GM18909 (cell line): ENCODE data around the gene BACH2.
"Not testable (repeated sequence)": the region's sequence is repeated elsewhere in the genome, so short reads cannot be mapped to it uniquely, and the experiment has no call there.

Experiments used
- ATAC-seq: cut with Tn5 transposase; IDR thresholded peaks from one replicate; pipeline ENCODE4 v1.9.1; 2021; ENCODE audit warnings: mild to moderate bottlenecking; ENCODE audit not compliant: unreplicated experiment, poor library complexity

The BACH2 gene

DNA sequence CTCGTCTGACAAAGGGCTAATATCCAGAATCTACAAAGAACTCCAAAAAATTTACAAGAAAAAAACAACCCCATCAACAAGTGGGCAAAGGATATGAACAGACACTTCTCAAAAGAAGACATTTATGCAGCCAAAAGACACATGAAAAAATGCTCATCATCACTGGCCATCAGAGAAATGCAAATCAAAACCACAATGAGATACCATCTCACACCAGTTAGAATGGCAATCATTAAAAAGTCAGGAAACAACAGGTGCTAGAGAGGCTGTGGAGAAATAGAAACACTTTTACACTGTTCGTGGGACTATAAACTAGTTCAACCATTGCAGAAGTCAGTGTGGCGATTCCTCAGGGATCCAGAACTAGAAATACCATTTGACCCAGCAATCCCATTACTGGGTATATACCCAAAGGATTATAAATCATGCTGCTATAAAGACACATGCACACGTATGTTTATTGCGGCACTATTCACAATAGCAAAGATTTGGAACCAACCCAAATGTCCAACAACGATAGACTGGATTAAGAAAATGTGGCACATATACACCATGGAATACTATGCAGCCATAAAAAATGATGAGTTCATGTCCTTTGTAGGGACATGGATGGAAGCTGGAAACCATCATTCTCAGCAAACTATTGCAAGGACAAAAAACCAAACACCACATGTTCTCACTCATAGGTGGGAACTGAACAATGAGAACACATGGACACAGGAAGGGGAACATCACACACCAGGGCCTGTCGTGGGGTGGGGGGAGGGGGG lies 130.3 kb downstream of the BACH2 start:
- not testable (repeated sequence) for ATAC-seq

GRCh38 chr6:90162648-90163387 lies 133.8 kb downstream of the BACH2 start:
- ATAC-seq: no peak

- no peak for ATAC-seq
Observed at GRCh38 chr6:90160013-90160412, 136.6 kb downstream of the BACH2 start.

DNA sequence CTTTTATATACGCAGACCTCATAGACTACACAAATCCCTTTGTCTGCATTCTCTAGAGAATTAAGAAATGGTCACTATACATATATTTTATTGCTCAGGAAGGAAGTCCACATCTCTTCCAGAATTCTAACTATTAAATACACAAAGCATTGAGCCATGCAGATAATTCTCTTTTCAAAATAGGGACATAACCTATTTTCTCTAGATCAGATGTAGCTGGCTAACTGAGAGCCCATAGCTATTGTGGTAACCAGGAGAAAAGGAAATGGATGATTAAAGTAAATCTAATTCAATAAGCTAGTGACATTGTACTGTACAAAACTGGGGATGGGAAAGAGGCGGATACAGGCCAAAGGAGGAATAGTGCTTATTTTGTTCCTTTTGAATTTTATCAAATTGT lies 137.2 kb downstream of the BACH2 start:
- no peak for ATAC-seq

DNA sequence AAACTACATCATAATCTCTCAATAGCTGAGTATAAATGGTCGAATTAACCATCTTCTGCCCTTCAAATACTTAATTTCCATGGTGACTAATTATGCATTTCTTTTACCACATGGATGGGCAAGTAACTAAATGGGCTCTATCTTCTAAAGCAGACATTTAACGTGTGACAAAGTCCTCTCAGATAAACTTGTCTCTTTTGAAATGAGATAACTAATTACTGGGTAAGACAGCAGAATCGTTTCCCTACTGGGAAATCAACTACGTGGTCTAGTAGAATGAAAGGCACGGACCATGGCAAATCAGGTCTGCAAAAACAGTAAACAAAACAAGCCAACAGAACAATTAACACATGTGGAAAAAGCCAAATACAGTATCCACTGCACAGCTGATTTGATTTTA lies 137.7 kb downstream of the BACH2 start:
- ATAC-seq: no peak

DNA sequence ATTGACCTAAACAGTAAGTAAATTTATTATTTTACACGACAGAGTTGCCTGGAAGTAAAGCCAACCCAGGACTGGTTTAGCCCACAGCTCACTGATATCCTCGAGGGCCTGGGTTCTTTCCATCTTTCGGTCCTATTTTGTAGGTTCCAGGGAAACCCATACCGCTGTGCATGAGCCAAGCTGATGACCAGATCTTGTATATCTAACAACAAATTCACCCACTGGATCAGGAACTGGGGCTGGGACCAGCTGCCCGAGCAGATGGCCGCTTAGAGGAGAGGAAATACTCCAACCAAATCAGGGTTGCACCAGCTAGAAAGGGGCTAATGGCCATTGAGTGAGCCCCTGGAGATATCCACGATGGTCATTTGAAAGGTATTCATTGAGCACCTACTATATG lies 139.2 kb downstream of the BACH2 start:
- no peak for ATAC-seq

GRCh38 chr6:90156861-90157260 lies 139.8 kb downstream of the BACH2 start:
- ATAC-seq: no peak

GRCh38 chr6:90154755-90155470 lies 141.7 kb downstream of the BACH2 start:
- no peak for ATAC-seq

GRCh38 chr6:90151576-90152422 lies 144.8 kb downstream of the BACH2 start:
- ATAC-seq: no peak

DNA sequence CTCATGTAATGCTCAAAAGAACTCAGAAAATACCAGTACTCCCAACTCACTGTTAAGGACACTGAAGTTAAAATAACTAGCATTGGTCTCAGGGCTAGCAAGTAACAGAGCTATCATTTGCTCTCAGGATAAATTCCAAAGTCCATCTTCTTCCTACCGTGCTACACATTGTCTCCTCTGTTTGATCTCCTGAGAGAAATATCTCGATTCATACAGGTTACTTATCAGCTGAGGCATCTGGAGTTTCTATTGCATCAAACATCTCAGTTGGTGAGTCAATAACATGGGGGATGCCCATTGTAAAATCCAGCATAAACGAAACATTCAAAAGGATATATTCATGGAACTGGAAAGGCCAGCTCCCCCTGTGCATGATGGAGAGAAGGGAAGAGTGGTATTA lies 147.4 kb downstream of the BACH2 start:
- ATAC-seq: no peak

DNA sequence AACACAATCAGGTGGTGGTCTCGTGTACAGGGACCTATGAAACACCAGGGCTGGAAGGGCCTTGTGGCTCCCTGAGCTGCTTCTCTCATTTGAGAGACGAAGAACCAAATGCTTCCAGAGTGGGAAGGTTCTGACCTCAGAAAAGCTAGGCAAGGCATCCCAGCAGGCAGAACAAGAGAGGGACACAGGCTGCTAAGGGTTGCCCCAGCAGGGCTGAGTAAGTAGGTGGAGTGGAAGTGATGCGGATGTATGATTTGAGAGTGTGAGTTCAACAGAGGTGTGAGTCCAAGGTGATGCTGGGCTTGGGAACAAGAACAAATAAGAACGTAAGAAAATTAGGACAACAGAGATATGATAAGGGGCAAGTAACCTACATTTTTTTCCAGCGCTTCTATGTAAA lies 147.8 kb downstream of the BACH2 start:
- ATAC-seq: no peak

- ATAC-seq: no peak
Observed at GRCh38 chr6:90146921-90147649, 149.6 kb downstream of the BACH2 start.

DNA sequence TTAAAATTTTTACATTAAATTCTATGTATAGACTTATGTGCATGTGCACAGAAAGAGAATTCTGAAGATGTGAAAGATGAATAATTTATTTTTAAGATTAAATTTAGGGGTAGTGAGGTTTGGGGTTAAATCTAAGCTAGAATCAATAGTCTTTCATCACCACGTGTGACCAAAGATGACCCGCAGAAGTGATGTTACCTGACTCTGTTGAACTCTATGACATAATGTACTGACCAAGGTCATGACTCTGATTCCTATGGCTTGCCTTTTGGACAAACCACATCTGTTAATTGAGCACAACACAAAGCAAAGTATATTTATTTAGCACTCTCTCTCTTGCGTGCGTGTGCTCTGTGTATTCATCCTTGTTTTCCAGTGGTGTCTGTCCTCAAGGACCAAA lies 150.6 kb downstream of the BACH2 start:
- ATAC-seq: no peak

DNA sequence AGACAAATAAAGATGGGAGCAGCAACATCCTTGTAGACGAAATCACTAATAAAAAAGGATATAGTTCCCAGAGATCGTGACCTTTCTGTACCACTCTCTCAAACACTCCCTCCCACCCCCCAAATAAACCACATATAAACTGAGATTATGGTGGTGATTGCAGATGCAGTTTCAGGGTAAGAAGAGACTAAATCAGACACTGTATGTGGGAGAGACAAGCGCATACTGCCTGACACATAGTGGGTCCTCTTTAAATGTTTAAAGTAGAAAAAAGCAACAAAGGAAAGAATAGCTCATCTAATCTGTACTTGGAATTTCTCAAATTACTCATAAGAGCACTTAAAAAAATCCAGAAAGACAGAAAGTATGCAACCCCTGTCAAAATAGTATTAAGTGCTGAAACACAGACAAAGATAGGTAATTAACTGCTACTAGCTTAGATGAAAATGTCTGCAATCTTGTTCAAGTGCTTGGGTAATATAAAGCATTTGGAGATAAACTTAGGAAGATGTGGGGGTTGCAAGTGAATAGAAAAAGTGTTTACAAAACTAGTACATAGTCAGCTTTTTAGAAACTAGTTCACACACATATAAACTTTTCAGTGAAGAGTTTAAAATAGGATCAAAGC lies 151.6 kb downstream of the BACH2 start:
- ATAC-seq: no peak

DNA sequence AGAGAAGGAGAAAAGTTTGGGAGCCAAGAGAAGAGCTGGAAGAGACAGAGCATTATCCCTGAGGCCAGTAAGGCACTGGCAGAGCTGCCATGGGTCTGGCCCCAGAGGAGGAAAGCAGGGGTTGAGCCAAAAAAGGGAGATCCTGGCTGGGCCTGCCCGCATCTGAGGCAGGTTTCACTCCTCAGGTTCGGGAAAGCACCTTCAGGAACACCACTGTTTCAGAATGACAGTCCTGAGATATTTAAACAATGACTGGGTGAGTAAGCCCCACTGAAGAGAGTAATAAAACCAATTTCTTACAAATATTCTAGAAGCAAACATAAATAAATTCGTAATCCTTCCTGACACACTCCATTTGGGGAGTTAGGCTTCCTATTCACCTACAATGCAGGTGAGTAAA lies 152.2 kb downstream of the BACH2 start:
- no peak for ATAC-seq

DNA sequence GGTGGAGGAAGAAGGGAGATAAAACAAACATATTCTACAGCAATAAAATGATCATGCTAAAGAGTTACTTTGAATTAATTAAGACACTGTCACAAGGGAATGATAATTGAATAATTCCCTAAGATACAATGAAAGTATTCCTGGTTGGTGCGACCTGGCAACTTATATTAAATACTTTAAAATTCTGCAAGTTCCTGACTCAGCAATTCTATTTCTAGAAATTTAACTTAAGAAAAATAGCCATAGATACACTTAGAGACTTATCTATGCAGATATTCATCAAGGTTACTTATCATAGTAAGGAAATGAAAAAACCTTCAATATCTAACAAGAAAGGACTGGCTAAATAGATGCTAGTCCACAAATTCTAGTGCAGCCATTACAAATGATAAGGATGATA lies 156.0 kb downstream of the BACH2 start:
- no peak for ATAC-seq

GRCh38 chr6:90139272-90139817 lies 157.3 kb downstream of the BACH2 start:
- ATAC-seq: no peak

DNA sequence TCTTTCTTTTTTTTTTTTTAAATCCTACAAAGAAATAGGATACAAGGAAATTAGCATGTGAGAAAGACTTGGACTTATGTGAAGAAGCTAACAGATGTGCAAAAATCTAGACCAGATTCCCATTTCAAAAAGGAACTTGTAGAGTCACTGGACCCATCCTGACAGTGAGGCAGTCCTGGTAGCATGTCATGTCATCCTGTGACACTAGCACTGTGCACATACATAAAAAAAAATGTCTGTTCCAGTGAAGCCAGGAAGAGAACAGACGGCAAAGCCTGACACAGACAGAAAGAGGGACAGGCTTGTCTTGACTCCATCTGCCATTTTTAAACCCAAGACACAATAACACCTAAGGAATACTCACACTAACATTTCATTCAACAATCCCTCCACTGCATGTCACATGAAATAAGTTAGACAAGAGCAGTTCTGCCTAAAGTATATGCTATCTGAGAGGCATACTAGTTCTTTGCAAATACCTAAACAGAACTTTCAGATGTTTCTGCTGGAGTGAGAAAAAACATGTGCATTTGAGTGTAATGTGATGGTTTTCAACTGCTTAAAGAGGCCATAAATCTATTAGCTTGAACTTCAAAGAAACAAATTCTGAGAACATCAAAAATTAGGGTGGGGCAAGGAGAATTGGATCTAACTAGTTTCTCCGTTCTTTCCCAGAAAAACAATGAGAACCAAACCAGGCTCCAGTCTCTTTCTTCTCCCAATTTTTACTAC lies 159.6 kb downstream of the BACH2 start:
- ATAC-seq: no peak
